HCEC 1CT (cell line): ENCODE results near the gene PIP5KL1.
A peak's percentile ranks its signal among the peaks of the same experiment; 100 is the strongest.

Source experiments
- DNase-seq: peaks from one replicate; pipeline ENCODE4 v3.0.0-alpha.2; 2017

PIP5KL1 gene, protein sequence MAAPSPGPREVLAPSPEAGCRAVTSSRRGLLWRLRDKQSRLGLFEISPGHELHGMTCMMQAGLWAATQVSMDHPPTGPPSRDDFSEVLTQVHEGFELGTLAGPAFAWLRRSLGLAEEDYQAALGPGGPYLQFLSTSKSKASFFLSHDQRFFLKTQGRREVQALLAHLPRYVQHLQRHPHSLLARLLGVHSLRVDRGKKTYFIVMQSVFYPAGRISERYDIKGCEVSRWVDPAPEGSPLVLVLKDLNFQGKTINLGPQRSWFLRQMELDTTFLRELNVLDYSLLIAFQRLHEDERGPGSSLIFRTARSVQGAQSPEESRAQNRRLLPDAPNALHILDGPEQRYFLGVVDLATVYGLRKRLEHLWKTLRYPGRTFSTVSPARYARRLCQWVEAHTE

DNA sequence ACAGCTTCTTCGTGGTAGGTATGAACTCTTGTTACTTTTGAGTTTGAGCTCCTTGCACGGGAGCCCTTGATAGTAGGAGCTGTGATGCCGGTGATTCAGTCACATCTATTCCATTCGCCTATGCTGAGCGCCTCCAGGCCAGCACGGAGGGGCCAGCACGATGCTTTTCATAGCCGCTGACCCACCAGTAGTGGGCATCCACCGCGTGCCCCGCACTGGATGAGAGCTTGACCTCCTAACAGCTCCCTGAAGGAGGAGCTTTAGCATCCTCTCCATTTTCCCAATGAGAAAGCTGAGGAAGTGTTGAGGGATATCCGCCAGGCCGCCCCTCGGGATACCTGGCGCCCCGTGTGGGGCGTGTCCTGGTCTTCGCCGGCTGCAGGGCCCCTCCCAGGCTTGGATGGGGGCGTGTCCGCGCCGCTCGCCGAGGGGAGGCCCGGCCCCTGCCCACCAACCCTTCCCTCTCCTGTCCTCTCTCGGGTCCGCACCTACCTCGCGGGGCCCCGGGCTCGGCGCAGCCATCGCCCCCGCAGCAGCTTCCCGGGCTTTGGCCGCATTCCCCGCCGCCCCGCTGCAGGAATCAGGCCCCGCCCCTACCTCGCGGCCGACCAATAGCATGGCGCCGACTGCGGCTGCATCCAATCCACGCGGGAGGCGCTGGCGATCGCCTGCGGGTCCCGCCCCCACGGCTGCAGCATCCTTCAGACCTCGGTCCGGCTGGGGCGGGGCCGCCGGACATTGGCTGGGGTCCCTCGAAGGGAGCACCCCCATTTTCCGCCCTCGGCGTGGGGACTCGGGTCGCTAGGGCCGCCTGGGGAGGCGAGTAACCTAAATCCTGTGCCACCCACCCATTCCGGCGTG lies at the start of gene PIP5KL1:
TSS of gene PIP5KL1 (minus strand) at position 547 of the 861 bp plus-strand sequence. CDS start at position 522, 25 bp downstream.
- peak; percentile 83 for DNase-seq

DNA sequence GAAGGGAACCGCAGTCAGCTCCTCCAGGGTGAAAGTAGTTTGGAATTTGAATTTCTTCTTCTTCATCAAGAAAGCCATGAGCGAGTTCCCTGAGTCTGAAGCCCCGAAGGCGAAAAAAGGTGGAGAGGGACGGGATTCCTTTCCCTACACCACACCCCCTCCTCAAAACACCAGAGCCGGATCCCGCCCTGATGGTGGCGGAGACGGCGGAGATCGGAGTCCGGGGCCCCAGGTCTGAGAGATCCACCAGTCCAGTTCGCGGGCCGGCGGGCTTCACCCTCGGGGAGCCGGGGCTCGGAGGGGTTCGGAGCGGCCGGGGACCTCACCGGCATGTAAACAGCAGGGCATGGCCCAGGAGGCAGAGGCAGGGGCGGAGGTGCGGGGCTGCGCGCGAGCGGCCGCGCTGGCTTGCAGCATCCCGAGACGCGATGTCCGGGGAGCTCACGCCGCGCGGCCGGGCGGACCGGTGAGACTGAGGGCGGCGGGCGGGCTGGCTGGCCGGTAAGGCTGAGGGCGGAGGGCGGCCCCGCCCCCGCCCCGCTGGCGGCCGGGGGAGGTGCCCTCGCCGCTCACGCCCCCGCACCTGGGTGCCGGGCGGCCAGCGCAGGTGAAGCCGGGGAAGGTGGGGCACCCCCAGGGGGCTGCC lies 49.6 kb upstream of the PIP5KL1 start:
- peak; percentile 2 for DNase-seq

DNA sequence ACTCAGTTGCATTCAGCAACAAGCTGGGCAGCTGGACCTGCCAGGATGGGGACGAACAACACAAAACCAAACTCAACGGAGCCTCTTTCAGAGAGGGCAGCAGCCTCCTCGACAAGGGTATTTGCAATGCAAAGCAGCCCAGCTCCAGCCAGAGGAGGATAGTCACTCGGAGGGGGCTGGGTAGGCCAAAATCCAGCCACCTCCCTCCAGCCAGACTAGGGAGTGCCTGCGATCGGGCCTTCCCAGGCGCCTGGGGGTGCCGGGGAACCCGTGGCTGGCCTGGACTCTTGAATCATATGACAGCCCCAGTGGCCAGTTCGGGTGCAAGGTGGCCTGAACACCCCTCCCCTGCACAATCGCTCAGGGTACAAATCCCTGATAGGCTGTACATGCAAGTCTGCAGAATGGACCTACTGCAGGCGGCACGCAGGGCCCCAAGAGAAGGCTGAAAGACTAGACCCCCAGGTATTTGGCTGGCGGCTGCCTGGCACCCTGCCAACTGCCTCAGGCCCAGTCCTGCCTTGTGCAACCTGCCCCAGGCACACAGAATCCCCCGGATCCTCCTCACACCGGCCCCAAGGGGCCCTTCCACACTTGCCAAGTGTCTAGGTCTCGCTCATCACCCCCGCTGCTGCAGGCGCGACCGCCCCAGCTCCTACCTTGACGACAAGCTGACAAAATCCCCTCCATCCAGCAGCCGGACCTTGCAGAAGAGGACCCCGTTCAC lies 48.9 kb upstream of the PIP5KL1 start:
- DNase-seq, result peak; percentile 48

DNA sequence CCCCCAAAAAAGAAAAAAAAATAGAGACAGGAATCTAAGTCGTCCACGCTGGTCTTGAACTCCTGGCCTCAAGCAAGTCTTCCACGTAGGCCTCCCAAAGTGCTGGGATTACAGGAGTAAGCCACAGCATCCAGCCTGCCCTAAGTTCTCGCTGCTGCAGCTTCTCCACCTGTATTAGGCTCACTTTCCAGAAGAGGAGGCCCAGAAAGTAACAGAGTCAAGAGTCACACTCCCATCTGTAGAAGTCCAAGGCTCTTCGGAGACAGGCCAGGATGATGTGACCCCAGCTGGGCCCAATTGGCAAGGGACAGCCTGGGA lies 48.4 kb upstream of the PIP5KL1 start:
- no peak for DNase-seq

DNA sequence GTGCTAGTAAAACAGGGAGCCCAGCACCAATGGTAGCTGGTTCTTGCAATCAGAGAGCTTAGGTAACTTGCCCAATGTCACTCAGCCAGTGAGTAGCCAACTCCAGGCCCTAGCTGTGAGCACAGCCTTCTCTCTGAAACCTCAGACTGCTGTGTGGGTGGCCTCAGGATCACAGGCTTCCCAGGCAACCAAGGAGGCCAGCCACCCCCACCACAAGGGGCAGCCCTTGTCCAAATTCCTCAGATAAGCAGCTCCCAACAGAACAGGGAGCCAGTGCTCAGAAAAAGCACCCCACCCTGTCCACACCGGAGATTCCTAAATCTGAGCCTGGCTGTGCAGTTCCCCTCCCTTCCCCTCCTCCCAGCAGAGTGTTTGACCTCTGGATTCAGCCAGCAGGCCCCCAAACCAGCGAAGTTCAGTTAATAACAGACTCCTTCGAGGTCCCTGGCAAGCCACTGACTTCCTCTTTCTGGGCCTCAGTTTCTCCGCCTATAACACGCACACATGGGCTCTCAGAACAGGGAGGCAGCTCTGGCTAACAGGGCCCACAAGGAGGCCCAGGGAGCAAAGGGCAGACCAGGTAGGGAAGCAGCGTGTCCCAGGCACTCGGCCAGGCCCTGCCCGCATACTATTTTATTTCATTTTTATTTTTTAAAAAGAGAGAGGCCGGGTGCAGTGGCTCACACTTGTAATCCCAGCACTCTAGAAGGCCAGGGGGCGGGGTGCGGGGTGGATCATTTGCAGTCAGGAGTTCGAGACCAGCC lies 47.5 kb upstream of the PIP5KL1 start:
- peak; percentile 63 for DNase-seq

DNA sequence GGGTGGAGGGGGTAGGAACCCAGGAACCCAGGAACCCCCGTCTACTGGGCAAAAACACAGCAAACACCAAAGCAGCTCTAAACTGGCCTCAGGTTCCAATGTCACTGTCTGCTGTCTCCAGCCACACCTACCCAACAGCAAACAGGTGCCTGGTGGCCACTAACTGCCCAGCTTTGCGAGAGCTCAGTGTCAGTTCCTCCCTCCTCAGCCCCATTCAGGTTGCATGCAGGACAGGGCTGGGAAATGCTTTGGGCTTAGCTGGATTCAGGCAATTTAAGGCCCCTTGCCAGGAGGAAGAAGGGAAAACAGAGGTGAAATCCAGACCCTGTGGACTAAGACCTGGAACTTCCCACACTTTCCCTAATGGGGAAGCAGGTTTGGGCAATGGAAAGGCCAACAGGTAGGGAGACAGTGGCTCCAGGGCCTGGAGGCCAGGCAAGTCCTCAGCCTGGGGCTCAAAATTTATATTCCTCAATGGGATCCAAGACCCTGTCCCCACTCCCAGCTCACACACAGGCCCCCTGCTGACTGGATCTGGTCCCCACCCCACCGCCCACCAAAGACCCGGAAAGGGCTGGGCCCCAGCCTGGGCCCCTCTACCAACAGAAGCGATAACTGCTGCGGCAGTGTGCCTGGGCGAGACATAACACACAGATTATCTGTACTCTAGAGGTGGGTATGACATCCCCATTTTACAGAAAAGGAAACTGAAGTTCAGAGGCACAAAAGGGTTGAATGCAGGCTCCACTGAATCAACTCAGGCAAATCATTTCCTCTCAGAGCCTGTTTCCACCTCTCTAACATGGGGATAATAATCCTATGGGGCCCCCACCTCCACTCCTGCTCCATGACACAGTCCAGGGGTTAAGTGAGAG lies 46.7 kb upstream of the PIP5KL1 start:
- no peak for DNase-seq

DNA sequence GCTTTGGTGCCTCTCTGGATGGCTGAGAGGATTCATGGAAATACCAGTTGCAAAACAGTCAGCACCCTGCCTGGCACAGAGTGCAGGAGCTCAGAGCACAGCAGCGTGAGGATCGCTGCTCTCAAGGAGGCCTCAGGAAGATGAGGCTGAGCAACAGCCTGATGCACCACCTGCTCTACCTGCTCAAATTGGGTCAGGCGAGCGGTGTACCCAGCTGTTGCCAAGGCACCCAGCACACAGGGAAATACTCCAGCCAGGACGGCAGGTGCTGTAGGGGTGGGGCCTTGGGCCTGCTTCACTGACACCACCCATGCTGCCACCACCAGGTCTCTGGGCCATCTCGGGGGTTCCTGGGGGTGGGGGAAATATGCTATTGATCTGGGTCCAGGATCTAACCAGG lies 45.9 kb upstream of the PIP5KL1 start:
- no peak for DNase-seq

DNA sequence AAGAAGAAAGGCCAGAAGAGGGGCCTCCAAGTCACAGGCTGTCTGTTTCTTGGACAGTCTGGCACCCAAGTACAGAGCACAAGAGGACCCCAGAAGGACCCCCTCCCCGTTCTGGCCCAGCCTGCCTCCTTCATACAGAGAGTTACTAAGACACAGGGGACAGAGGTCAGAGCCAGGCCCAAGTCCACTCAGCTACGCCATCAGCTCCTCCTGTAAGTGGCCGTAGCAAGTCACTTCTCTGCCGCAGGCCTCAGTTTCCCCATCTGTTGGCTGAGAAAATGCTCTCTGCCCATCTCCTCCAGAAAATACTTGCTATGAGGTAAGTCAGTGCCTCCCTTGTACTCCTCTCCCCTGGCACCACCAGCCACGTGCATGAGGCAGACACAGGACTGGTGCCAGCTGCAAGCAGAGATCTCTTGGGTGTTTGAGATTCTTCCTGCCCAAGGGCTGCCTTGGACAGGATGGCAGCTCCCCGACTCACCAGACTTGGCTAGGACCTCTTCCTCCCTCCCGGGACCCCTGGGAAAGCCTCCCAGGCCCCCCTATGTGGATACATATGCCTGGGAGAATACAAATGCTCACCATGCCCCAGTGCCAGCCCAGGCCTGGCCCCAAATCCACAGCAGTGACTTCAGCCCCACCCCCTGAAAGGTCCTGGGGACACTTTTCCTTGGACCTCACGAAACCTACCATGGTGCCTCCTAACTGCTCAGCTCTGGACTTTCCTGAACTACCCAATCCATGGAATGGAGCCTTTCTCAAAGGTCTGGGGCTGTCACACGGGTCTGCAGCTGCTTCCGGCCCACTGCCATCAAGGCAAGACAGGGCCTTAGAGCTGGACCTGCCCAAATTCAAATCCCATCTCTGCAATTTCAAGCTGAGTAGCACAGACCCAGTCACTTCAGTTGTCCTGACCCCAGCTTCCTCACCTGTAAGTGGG lies 45.1 kb upstream of the PIP5KL1 start:
- DNase-seq, result no peak

DNA sequence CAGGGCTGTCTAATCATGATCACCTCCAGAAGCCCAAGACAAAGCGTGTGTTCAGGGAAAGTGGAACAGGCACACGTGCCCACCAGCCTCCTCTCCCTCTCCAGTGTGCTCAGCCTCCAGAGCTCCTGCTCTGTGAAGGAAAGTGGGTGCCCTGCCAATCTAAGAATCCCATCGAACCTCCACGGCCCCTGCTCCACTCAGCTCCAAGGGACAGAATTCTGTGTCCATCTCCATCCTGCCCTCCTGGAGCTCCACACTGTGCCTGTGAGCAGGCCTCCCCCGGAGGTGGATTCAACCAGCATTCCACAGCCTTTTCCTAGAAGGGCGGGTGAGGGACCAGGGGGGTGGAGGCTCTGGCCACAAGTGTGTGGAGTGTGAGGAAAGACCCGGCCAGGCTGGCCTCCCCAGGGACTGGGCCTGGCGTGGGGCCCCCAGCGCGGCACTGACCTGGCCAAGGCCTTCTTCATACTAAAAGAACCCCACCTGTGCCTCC lies 44.2 kb upstream of the PIP5KL1 start:
- DNase-seq, result no peak

DNA sequence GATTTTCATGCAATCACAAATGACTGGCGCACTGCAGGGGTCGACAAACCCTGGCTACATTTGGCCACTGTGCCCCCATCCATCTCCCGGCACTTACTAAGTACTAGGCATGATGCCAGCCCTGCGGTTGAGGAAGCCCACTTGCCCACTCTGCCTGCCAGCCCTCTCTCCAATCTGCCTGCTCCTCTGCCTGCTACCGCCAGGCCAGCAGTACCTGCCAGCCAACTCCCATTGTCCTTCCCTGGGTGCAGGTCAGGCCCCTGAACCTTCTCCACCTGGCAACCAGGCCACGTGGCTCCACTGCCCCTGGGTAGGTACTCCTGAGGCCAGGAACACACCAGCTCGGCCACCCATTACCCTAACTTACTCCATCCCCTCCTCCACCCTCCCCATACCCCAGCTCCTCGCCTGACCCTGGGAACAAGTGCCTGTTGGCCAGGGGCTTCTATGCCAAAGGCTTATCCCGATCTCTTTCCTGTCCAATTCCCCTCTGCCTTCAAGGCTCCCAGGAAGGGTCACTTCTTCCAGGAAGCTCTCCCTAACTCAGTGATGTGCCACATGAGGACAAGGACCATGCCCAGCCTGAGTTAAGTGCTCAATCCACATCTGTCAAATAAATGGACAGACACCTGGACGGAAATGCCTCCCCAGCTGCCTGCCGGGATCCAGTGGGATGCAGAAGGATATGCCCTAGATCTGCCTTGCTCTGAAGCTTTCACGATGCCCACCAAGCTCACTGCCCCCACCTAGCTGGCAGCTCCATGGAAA lies 43.6 kb upstream of the PIP5KL1 start:
- no peak for DNase-seq

DNA sequence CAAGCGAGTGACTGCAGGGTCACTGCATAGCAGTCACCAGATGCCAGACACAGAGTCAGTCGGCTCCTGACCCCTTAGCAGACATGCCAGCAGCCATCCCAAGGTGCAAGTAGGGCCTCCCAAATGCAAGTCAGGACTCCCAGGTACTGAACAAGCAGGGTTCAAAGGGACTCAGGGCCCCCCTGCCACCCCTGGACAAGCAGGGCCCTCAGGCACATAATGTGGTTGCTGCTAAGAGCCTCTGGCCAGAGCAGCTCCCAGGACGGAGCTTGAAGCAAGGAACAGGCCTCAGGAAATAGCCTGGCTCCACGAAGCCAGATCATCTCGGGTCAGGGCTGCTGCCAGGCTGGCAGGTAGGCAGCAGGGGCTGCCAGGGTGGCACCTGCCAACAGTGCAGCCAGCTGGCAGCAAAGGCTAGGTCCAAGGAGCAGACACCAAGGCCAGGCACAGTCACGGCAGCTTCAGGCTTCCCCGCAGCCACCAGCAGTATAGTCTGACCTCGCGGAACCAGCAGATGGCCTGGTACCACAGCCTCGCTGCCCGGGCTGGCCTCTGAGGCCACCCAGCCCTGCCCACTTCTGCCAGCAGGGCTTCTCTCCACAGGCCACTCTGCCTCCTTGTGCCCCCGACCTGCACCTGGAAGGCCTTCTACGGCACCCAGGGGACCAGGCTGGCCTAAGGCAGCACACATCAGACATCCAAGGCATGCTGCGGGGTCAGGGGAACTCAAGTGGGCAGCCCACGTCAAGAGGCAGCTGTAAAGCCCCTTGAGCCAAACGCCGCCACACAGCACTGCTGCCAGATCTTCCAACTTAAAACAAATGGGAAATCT lies 42.8 kb upstream of the PIP5KL1 start:
- no peak for DNase-seq

DNA sequence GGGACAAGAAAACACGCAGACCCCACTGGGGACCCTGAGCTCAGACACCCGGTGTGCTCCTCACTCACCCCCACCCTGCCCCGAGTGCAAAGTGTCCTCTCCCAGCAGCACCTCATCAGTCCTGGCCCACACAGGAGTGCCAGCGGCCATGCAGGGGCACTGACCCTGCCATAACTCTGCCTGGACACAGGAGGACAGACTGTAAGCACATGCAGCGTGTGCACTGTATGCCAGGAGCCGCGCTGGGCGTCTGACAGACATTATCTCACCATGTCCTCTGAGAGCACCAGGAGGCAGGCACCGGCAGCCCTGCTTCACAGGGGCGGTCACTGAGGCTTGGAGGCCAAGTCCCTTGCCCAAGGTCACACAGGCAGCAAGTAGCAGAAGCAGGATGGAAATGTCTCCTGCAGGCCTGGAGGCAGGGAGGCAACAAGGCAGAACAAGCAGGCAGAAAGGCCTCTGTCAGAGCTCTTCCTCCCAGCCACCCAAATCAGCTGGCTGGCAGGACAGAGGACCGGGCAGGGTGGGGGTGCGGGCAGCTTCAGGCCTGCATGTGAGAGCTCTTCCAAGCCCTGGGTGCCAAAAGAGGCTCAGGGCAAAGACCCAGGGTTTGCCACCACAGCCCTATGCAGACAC lies 41.8 kb upstream of the PIP5KL1 start:
- no peak for DNase-seq

DNA sequence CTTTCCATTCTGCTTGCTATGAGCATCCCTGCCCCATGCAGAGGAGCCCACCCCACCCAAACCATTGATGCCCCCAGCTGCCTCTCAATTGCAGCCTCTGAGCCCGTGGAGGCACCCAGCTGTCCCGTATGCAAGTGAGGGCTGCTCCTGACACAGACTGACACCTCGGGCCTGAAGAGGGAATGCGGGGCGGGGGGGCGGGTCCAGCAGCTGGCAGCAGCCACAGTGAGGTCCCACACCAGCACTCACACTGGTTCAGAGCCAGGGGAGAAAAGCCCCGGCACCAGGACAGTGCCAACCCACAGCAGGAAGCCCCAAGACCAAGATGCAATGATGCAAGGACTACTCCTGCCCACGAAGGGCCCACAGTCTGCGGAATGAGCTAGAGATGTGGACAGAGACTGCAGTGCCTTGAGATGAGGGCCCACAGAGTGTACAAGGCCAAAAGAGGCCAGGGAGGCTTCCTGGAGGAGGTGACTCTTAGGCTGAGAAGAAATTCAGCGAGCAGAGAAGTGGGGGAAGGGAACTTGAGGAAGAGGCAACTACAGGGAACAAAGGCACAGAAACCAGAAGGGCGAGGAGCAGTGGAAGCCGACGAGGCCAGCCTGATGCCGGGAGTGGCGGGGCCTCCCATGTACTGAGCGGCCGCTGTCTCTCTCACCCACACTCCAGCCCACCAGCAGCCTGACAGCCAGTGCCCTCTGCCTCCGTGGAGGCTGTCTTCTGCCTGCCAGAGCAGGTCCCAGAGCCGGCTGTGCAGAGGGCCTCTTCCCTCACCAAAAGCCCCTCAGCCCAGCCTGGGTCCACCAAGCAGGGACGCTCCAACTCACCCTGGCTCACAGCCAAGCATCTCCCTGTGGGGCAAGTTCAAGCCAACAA lies 41.0 kb upstream of the PIP5KL1 start:
- no peak for DNase-seq

DNA sequence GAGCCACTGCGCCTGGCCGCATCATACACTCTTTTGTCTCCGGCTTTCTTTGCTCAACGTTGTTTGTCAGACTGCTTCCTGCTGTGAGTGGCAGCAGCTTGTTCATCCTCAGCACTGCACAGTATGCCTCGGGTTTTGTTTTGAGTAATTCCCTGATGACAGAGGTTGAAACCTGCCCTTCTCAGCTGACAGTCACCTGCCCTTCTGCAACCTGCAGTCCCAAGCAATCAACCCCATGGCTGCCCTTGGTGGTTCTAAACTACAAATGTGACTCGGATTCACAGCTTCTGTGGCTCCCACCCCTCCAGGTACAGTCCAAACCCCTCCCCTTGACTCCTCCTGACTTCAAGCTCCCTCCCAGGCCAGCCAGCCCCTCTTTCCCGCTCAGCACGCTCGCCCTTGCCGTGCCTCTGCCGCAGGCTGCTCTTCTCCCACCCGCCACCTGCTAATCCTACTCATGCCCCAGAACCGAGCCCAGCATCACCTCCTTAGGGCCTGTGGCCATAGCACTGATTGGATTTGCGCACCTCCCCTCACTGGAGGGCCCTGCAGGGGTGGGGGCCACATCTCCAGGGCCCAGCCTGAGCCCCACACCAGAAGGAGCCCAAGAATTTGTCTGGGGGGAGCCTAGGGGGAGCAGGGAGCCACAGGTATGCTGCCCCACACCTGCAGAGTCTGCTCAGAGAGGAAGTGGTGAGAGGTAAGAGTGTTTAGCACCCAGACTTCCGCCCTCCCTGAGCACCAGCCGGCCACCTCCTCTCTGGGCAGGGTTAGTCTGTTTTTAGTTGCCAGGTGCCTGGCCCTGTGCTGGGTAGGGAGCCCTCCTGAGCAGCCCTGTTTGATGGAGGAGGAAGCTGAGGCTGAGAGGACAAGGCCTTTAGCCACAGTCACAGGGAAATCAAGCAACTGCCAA lies 40.1 kb upstream of the PIP5KL1 start:
- DNase-seq, result no peak

DNA sequence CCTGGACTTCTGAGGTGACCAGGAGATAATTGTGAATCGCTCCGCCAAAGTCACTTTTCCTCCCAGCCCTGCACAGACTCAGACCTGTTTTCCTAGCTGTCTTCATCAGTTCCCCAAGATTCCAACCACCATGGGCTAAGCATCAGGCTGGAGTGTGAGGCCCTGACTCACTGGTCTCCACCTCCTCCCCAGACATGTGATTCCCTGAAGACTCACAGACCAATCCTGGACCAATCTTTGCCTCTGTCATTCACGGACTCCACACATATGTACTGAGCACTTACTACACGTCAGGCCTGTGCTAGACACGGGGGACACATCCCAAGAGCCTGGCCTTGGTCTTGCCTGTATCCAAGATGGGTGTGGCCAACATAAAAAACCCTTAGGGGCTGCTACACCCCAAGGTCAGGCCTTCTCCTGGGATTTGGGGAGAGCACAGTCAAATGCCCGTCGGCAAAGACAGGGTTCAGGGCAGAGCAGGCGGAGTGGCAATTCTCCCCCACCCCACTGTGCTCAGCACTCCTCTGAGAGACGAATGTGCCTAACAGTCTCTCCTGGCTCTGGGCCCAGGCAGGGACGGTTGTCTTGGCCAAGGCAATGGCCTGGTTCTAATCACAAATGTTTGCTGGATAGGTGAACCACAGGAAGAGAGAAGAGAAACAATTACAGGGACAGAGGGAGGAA lies 38.3 kb upstream of the PIP5KL1 start:
- DNase-seq, result peak; percentile 83
